Thoracic aorta (tissue), 2 donors: Measurements from ENCODE around the gene FBH1. TPM values are rescaled to one million over a fixed set of nuclear protein-coding genes. Genes with fewer than 3 reads are reported as not detected.
"Not testable (repeated sequence)": the region's sequence is repeated elsewhere in the genome, so short reads cannot be mapped to it uniquely, and the experiment has no call there.

Source experiments
- ATAC-seq: fragments of 150-250 bp; one replicate; pipeline ENCODE4 v1.8.0; 2017; ENCODE audit warnings: low read depth; ENCODE audit not compliant: insufficient number of reproducible peaks, low FRiP score
- DNase-seq: peaks from one replicate; pipeline ENCODE4 v3.0.0-alpha.2; 2020; ENCODE audit warnings: low spot score
- H3K27ac ChIP-seq, 2 donors: fragments of 200-600 bp; sonication (generic); 1 replicate in 1 of 2; 2 replicates in 1 of 2; pipeline ENCODE4 v1.5.1; 2016; ENCODE audit warnings: mild to moderate bottlenecking in 2 of 2, moderate library complexity in 2 of 2
- H3K27me3 ChIP-seq: fragments of 200-600 bp; sonication (generic); replicated peaks from 2 replicates; pipeline ENCODE4 v1.6.0; 2016; ENCODE audit warnings: mild to moderate bottlenecking; ENCODE audit not compliant: insufficient read depth
- H3K36me3 ChIP-seq: fragments of 200-600 bp; sonication (generic); one replicate; pipeline ENCODE4 v1.5.1; 2016
- H3K4me1 ChIP-seq, 2 donors: fragments of 200-600 bp; sonication (generic); 1 replicate in 1 of 2; 2 replicates in 1 of 2; pipeline versions ENCODE4 v1.5.1 to v1.6.0; 2016; ENCODE audit warnings: low read depth in 2 of 2, mild to moderate bottlenecking in 1 of 2; ENCODE audit not compliant: control insufficient read depth in 1 of 2
- H3K4me3 ChIP-seq: fragments of 200-600 bp; sonication (generic); 2 replicates; pipeline ENCODE4 v1.5.1; 2016; ENCODE audit warnings: mild to moderate bottlenecking
- H3K9me3 ChIP-seq: fragments of 200-600 bp; sonication (generic); 2 replicates; pipeline ENCODE4 v1.5.1; 2016
- total RNA-seq, 2 donors: library from RNA; depleted of rRNA; stranded (reverse); fragments of >200 nt; gene quantifications; one replicate each; pipeline versions ENCODE4 v1.1.0 to v1.2.3, GENCODE V29; 2016
- TF ChIP-seq, protein P1 (sequence below): fragments of 200-600 bp; sonication (generic); IDR thresholded peaks from one replicate; pipeline ENCODE4 v1.5.1; 2019; ENCODE audit warnings: antibody characterized with exemption

The FBH1 gene
- total RNA-seq, 2 donors from 2014 or later: 93.7 to 94.1 TPM

DNA sequence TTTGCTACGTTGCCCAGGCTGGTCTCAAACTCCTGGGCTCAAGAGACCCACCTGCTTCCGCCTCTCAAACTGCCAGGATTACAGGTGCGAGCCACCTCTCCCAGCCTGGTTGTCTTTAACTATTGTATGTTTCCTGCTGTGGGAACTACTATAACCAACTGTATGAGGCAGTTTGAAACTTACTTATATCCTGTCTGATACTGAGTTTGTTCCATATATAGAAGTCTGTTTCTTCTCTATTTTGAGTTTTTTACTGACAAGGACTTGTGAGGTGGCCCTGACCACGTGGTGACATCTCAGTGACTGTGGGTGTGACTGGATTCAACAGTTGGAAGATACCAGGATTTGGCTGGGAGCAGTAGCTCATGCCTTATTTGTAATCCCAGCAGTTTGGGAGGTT, 14.2 kb downstream of the FBH1 start:
- no peak overlapping the region for H3K27ac ChIP-seq
- ATAC-seq: no peak
- peaks cover 13% of the 10 kb centered on the region for H3K36me3 ChIP-seq
- DNase-seq: no peak
- H3K4me3 ChIP-seq: no peak overlapping the region
- H3K27me3 ChIP-seq: no peaks in the 10 kb centered on the region
- H3K9me3 ChIP-seq: no peaks in the 10 kb centered on the region
- no peaks in the 10 kb centered on the region for H3K4me1 ChIP-seq
- TF ChIP-seq, protein P1, sequence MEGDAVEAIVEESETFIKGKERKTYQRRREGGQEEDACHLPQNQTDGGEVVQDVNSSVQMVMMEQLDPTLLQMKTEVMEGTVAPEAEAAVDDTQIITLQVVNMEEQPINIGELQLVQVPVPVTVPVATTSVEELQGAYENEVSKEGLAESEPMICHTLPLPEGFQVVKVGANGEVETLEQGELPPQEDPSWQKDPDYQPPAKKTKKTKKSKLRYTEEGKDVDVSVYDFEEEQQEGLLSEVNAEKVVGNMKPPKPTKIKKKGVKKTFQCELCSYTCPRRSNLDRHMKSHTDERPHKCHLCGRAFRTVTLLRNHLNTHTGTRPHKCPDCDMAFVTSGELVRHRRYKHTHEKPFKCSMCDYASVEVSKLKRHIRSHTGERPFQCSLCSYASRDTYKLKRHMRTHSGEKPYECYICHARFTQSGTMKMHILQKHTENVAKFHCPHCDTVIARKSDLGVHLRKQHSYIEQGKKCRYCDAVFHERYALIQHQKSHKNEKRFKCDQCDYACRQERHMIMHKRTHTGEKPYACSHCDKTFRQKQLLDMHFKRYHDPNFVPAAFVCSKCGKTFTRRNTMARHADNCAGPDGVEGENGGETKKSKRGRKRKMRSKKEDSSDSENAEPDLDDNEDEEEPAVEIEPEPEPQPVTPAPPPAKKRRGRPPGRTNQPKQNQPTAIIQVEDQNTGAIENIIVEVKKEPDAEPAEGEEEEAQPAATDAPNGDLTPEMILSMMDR: no peak

DNA sequence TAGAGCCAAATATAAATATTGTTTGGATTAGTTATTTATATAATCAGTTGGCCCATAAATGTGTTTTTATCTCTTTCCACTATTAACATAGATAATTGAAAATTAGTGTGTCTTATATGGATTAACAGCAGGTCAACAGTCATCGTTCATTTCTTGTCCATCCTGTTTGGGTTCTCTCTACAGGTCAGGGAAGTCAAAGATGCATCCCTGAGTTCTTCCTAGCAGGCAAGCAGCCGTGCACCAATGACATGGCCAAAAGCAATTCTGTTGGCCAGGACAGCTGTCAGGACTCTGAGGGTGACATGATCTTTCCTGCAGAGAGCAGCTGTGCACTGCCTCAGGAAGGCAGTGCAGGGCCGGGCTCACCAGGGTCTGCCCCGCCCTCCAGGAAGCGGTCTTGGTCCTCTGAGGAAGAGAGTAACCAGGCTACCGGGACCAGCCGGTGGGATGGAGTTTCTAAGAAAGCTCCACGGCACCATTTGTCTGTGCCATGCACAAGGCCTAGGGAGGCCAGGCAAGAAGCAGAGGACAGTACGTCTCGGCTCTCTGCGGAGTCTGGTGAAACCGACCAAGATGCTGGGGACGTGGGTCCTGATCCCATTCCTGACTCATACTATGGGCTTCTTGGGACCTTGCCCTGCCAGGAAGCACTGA, 15.9 kb downstream of the FBH1 start:
- ATAC-seq (no peak), DNase-seq (no peak)
- TF ChIP-seq, protein P1: no peak
- no peaks in the 10 kb centered on the region for H3K4me1 ChIP-seq
- H3K27me3 ChIP-seq: no peaks in the 10 kb centered on the region
- H3K36me3 ChIP-seq: peaks cover 30% of the 10 kb centered on the region
- H3K27ac ChIP-seq: no peak overlapping the region
- H3K9me3 ChIP-seq: no peaks in the 10 kb centered on the region
- no peak overlapping the region for H3K4me3 ChIP-seq

DNA sequence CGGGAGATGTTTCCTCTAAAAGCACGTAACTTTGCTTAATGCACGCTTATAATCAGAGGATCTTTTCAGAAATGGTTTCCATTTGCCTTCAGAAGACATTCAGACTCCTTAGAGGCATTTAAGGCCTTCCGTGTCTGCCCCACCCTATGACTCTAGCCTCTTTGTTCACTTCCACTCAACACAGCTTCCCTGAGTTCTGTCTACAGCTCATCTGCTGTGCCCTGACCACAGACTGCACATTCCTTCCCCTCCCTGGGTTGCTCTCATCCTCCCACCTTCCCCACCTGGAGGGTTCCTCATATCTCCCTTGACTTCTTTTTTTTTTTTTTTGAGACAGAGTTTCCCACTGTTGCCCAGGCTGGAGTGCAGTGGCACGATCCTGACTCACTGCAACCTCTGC, 16.6 kb downstream of the FBH1 start:
- H3K9me3 ChIP-seq: no peaks in the 10 kb centered on the region
- no peak for DNase-seq
- no peak for ATAC-seq
- no peaks in the 10 kb centered on the region for H3K27me3 ChIP-seq
- H3K4me3 ChIP-seq: no peak overlapping the region
- no peaks in the 10 kb centered on the region for H3K4me1 ChIP-seq
- TF ChIP-seq, protein P1: no peak
- no peak overlapping the region for H3K27ac ChIP-seq
- peaks cover 36% of the 10 kb centered on the region for H3K36me3 ChIP-seq

DNA sequence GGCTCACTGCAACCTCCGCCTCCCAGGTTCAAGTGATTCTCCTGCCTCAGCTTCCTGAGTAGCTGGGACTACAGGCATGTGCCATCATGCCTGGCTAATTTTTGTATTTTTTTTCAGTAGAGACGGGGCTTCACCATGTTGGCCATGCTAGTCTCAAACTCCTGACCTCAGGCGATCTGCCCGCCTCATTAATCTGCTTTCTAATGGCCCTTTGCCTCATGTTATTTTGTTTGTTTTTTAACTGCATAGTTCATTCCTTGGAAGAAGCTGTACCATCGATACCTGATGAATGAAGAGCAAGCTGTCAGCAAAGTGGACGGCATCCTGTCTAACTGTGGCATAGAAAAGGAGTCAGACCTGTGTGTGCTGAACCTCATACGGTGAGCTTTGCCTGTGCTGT, 18.6 kb downstream of the FBH1 start:
- not testable (repeated sequence) for ATAC-seq, H3K4me3 ChIP-seq, H3K27ac ChIP-seq, H3K27me3 ChIP-seq, H3K9me3 ChIP-seq, DNase-seq, H3K4me1 ChIP-seq
- H3K36me3 ChIP-seq: peaks cover 48% of the 10 kb centered on the region

DNA sequence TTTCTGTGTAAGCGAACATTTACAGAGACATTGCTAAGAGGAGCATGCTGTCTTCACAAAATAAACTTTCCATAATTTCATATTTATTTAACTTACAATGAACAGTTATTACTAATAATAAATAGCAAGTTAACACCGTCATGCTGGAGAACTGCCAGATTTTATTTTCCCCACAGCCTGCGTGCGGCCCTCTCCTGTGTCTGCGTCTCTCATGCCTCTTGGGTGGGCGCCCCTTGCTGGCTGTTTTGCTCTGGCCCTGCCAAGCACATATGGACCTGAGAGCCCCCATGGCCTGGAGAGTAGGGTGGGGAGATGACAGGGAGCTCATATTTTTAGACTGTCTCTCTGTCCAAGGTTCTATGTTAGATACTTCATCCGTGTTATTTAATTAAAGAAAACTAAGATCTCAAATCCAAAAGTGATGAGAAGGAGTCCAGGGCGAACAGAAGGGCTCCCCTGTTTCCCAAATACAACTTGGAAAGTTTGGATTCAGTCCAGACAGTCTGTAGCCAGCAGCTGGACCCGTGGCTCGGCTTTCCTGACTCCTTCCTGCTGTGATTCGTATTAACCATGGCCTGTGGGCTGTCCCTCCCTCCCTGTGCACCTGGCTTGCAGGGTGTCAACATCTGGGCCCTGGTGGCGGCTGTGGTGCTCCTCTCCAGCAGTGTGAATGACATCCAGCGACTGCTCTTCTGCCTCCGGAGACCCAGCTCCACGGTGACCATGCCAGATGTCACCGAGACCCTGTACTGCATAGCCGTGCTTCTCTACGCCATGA, 20.5 kb downstream of the FBH1 start:
- Histone ChIP-seq H3K27ac (no peak overlapping the region), H3K27me3 (no peaks in the 10 kb centered on the region)

More for the DNA sequence above, 20.5 kb downstream of the FBH1 start:
- H3K4me1 ChIP-seq: no peaks in the 10 kb centered on the region
- peaks cover 65% of the 10 kb centered on the region for H3K36me3 ChIP-seq
- no peak for ATAC-seq
- no peak overlapping the region for H3K4me3 ChIP-seq
- H3K9me3 ChIP-seq: no peaks in the 10 kb centered on the region
- TF ChIP-seq, protein P1: no peak
- no peak for DNase-seq
